ENCODE results near the gene MYH4. TPM values are rescaled to one million over a fixed set of nuclear protein-coding genes. Genes with fewer than 3 reads are reported as not detected.

Gene MYH4
- total and polyA plus RNA-seq, 2 of the 8 experiments (the other 6 are each of a cell fraction or from before 2014, with no cell fraction given) = not detected

DNA sequence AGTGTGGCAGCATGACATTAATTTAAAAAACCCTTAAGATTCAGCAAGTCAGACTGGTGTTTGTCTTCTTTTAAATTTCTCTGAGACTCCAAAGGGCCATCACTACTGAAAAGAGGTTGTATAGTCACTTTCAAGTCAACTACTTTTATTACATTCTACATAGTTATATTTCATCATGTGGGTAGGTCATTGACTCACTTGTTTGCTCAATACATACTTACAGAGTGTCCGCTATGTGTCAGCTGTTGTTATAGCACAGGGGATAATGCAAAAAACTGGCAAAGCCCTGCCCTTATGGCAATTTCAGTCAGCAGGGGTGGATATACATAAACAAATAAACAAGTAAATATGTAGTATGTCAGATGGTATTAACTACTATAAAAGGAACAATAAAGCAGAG is 2.5 kb upstream of the MYH4 start:
- 100% methylated on average over 1 of the region's 1 CpG; no CpG with 5 or more reads in 1 of the 2 experiments for WGBS, 2 experiments (ENCODE audit: extremely low coverage in 1 of 2, insufficient coverage in 1 of 2, insufficient read length in 1 of 2, insufficient replicate concordance in 2 of 2, low coverage in 1 of 2, low lambda C conversion rate in 2 of 2, missing lambda C conversion rate in 1 of 2)
- no peak overlapping the region for H2BK5ac ChIP-seq (ENCODE audit: low read depth, low read length)
- H4K20me1 ChIP-seq (replicated peaks in 1 of 2; ENCODE audit: control insufficient read depth in 1 of 2, insufficient read depth in 2 of 2, low read length in 2 of 2) = no peaks in the 10 kb centered on the region
- H3K23ac ChIP-seq (ENCODE audit: insufficient read length) = no peak overlapping the region
- CTCF ChIA-PET (ENCODE audit: partially characterized antibody) = interaction anchor here (0.7 to 1.6 kb wide), 5 partner anchors 11 to 246 kb away, joined by 3 to 5 read pairs (median 3); no protein-coding TSS in a partner anchor
- H2BK120ac ChIP-seq (replicated peaks; ENCODE audit: low read depth, low read length) = no peak overlapping the region
- H2AFZ ChIP-seq (ENCODE audit: low read length) = no peak overlapping the region
- no peak overlapping the region for H4K8ac ChIP-seq (ENCODE audit: extremely low read depth, insufficient read depth, low read length)
- no peaks in the 10 kb centered on the region for H3K9me3 ChIP-seq (ENCODE audit: insufficient read depth in 2 of 2, low read depth in 1 of 2, low read length in 1 of 2)
- H4K91ac ChIP-seq (replicated peaks; ENCODE audit: insufficient read length, low read length) = no peak overlapping the region
- no peaks in the 10 kb centered on the region for H3K27me3 ChIP-seq (replicated peaks in 1 of 4; ENCODE audit: control insufficient read depth in 3 of 4, extremely low read depth in 1 of 4, insufficient read depth in 3 of 4, low read length in 3 of 4)
- no peak overlapping the region for H3K9ac ChIP-seq (replicated peaks in 1 of 4; ENCODE audit: extremely low read depth in 1 of 4, low read depth in 3 of 4, low read length in 3 of 4)
- no peak overlapping the region for H3K4ac ChIP-seq (replicated peaks; ENCODE audit: insufficient read length, low read depth, low read length)
- POLR2A ChIA-PET (ENCODE audit: partially characterized antibody) = no interaction called here
- H4K5ac ChIP-seq (ENCODE audit: insufficient read length, low read depth, low read length) = no peak overlapping the region
- no peaks in the 10 kb centered on the region for H3K79me2 ChIP-seq (ENCODE audit: control insufficient read depth in 1 of 2, insufficient read depth in 2 of 2, low read length in 2 of 2)
- no peaks in the 10 kb centered on the region for H3K79me1 ChIP-seq (ENCODE audit: low read depth, low read length)
- no peaks in the 10 kb centered on the region for H3K36me3 ChIP-seq (ENCODE audit: control insufficient read depth in 2 of 4, insufficient read depth in 4 of 4, low read length in 3 of 4)
- no peak overlapping the region for H3K4me2 ChIP-seq (ENCODE audit: insufficient read depth in 1 of 2, low read depth in 2 of 2, low read length in 2 of 2)
- no peak overlapping the region for H2BK20ac ChIP-seq (ENCODE audit: low read length)
- H2BK15ac ChIP-seq (ENCODE audit: low read length) = no peak overlapping the region
- H3K23me2 ChIP-seq (ENCODE audit: low read depth, low read length) = no peaks in the 10 kb centered on the region
- DNase-seq (ENCODE audit: low read depth in 1 of 2, low spot score in 2 of 2) (no peak), FAIRE-seq (no peak)
- no peak overlapping the region for H3K14ac ChIP-seq (ENCODE audit: insufficient read length)
- H2BK12ac ChIP-seq (ENCODE audit: low read depth, low read length) = no peak overlapping the region
- no peak overlapping the region for H2AK5ac ChIP-seq (ENCODE audit: low read depth, low read length)
- H3K56ac ChIP-seq (replicated peaks; ENCODE audit: insufficient read length, low read depth, low read length) = no peak overlapping the region
- no peak overlapping the region for H3K18ac ChIP-seq (ENCODE audit: extremely low read depth, low read length)
- H3K27ac ChIP-seq (ENCODE audit: low read depth, low read length) = no peak overlapping the region
- H3K4me1 ChIP-seq (replicated peaks in 1 of 4; ENCODE audit: control insufficient read depth in 3 of 4, insufficient read depth in 4 of 4, low read length in 3 of 4) = no peaks in the 10 kb centered on the region
- no peak for TF ChIP-seq JUN (IDR thresholded peaks at IDR 0.05; ENCODE audit: low read depth, low read length)
- no peak for TF ChIP-seq ZNF274 (IDR thresholded peaks at IDR 0.05; ENCODE audit: borderline replicate concordance, extremely low read depth, low read length)
- TF ChIP-seq CBX5 (IDR thresholded peaks at IDR 0.05; ENCODE audit: low read depth, low read length) = no peak
- TF ChIP-seq, protein P1, sequence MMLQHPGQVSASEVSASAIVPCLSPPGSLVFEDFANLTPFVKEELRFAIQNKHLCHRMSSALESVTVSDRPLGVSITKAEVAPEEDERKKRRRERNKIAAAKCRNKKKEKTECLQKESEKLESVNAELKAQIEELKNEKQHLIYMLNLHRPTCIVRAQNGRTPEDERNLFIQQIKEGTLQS (IDR thresholded peaks at IDR 0.05; ENCODE audit: insufficient read depth, low read depth, low read length) = no peak
- TF ChIP-seq CEBPB (IDR thresholded peaks at IDR 0.05; ENCODE audit: low read depth, low read length) = no peak
- TF ChIP-seq RFX5 (IDR thresholded peaks at IDR 0.05; ENCODE audit: borderline replicate concordance, low read depth, low read length) = no peak
- no peak for TF ChIP-seq SP4 (IDR thresholded peaks at IDR 0.05; ENCODE audit: low read length)
- no peak overlapping the region for H3K4me3 ChIP-seq (ENCODE audit: extremely low read depth in 1 of 4, insufficient read depth in 2 of 4, low read depth in 3 of 4, low read length in 4 of 4)
